D341Med (cell line): Measurements from ENCODE around the gene ERMARD.
A peak's percentile ranks its signal among the peaks of the same experiment; 100 is the strongest.
"Not testable (repeated sequence)": the region's sequence is repeated elsewhere in the genome, so short reads cannot be mapped to it uniquely, and the experiment has no call there.

Source experiments
- DNase-seq: peaks from one replicate; pipeline ENCODE4 v3.0.0; 2012; ENCODE audit warnings: low spot score

Gene ERMARD

DNA sequence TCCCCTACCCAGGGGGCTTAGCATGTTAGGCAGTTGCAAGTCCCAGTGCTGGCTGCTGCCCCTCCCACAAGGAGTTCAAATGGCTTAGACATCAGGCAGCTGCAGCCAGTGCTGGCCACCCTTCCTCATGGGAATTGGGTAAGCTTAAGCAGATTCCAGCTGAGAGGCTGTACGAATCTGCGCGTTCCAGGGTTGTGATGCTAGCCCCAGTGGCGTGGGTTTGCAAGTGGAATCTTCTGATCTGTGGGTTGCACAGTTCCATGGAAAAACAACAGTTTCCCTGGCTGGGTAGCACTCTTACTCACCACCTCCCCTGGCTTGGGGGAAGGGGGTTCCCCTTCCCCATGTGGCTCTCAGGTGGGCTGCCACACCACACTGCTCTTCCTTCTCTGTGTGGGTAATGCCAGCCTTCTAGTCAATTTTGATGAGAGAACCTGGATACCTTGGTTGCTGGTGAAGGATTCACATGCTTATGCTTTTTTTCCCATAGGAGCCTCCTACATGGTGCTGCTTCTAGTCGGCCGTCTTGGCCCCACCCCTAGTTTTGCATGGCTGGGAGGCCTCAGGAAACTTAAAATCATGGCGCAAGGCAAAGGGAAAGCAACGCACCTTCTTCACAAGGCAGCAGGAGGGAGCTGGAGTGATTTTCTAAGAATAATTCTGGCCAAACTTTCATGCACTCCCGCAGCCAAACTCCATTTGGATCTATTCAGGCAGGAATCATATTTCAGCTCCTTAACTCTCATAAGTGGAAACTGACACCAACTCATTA, 13.0 kb upstream of the ERMARD start:
- DNase-seq, result peak; percentile 72

DNA sequence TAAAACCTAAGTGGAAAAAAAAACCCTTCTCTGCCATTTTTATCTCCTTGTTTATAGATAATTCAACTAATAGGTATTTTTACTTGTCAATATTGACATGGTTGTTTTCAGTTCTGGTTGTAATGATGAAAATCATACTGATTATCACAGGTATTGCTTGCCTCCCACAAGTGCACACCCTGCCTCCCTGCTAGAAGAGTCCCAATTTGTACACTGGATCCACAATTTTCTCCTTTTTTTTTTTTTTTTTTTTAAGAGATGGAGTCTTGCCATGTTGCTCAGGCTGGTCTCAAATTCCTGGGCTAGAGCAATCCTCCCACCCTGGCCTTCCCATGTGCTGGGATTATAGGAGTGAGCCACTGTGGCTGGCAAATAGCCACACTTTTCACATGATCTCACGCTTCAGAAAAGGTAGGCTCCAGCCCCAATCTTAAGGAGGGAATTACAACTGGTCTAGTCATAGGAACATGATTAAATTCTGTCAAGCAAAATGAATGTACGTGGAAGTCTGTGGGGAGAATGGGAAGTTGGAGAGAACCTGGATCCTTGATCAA, 12.4 kb upstream of the ERMARD start:
- DNase-seq, result no peak

DNA sequence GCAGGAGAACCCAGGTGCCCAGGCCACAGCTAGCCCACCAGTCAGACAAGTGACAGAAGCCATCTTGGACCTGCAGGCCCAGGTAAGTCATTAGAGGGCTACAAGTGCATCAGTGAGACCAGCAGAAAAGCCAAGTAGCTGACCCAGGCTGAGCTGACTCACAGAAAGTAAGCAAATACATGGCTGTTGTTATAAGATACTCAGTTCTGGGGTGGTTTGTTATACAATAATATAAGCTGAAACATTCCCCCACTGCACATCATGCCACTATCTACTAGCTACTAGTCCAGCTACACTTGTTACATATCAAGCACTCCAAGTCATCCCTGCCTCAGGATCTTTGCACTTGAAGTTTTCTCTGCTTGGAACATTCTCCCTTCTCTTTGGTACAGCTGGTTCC, 10.1 kb upstream of the ERMARD start:
- DNase-seq, result no peak

DNA sequence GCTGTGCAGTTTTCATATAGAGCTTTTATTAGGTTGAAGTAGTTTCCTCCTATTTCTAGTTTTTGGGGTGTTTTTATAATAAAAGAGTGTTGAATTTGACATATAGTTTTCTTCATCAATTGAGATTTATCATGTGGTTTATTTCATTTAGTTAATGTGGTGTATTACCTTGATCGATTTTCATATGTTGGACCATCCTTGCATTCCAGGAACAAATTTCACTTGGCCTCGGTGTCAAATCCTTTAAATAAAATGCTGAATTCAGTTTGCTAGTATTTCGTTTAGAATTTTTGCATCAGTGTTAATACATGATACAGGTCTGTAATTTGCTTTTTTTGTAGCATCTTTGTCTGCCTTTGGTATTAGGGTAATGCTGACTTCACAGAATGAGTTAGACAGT, 6.0 kb upstream of the ERMARD start:
- DNase-seq, result no peak

DNA sequence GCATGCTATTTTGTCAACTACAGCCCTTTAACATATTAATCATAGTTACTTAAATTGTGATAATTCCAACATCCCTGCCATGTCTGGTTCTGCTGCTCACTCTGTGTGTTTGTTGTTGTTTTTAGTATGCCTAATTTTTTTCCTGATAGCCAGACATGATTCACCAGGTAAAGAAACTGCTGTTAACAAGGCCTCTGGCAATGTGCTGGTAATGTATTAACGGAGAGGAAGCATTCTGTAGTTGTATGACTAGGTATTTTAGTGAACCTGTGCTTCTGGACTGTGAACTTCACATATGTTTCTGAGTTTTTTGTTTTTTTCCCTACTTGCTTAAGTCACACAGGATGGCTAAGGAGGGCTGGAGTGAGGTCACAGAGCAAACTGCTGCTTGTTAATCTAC, 4.9 kb upstream of the ERMARD start:
- no peak for DNase-seq

DNA sequence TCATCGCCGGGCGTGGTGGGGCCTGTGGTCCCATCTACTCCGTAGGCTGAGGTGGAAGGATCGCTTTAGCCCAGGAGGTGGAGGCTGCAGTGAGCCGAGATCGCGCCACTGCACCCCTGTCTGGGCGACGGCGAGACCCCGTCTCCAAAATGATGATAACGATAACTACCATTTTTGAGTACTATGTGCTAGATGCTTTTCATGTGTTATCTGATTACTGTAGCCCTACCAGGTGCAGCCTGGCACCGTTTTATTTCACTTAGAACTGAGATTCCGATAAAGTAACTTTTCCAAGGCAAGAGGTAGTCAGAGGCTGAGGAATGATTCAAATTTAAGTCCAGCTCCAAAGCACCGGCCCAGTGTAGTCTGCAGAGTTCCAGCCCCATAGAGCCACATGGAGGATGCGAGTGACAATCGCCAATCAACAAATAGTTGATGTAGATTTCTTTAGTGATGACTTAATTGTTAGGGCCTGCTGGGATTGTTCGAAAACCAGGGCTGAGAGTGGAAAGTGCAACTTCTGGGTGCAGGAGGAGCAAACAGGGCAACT, 727 bp downstream of the ERMARD start:
- DNase-seq, result no peak

DNA sequence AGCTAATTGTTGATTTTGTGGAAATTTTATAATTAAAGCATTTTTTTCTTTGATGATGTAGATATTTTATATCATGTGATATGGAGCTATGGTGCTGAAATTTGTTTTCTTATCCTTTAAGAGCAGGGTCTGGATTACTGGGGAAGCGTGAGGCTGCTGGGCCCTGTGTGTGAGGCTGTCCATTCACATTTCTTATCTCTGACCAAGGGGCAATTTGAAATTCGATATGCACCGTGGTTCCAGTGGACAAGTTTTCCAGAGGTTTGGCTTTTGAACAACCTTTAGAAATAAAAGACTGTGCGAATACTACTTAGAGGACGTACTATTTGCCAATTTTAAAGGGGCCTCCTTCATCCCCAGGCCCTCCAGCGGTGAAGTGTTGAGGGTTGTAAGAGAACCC, 3.7 kb downstream of the ERMARD start:
- no peak for DNase-seq

DNA sequence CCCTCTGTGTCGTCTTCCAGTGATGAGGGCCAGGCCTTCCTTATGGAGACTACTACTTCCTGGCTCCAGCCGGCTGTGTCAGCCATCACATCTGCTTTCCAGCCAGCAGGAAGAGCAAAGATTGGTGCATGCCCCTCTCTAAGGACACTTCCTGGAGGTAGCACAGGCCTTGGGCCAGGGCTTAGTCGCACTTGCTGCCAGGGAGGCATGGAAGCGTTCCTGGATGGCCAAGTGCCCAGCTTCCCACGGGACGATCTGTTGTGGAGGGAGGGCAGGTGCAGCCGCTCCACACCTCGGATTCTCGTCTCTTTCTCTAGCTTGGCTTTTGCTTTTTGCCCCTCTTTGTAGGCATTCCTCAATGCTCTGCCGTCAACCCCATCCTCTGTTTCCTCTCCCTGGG, 11.9 kb downstream of the ERMARD start:
- no peak for DNase-seq

DNA sequence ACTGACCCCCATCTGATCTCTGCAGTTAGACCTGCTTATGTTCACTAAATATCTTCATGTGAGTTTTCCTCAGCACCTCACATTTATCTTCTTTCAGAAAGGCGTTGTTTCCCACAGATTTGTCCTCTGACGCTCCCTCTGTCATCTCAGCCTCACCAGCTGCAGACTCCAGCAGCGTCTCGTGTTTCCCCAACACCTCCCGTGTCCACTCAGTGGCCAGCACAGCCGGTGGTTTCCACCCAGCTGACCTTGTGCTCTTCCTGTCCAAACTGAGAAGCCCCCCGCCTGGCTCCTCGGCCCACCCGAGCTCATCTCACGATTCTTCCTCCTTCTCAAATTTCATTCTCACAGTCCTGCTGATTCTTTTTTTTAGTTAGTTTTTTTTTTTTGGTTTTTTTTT, 12.5 kb downstream of the ERMARD start:
- no peak for DNase-seq

DNA sequence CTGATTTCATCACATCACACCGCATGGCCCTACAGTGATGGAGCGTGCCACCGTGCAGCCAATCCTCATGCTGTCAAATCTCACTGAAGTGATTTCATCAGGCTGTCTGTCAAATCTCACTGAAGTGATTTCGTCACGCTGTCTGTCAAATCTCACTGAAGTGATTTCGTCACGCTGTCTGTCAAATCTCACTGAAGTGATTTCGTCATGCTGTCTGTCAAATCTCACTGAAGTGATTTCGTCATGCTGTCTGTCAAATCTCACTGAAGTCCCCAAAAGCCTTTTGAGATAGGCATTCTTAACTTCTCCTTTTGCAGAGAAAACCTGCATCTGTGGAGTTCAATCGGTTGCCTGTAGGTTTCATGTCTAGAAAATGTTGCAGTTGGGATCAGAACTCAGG, 14.4 kb downstream of the ERMARD start:
- DNase-seq, result not testable (repeated sequence)

DNA sequence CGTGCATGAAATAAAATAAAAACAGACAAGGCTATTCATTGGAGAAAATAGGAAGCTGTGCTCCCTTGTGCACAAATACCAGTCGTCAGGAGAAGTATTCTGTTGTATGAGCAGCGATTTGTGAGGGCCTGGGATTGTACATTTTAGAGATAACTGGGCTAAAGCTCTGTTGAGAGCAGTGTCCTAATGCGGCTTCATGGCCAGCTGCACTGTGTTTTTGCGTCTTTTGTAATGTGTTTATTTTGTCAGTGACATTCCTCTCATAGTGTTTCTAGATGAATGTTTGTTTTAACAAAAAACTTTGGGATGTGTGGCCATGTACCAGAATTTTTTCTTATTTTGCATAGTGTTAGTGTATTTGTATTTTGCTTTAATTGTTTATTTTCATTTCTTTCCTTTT, 14.8 kb downstream of the ERMARD start:
- DNase-seq, result no peak

DNA sequence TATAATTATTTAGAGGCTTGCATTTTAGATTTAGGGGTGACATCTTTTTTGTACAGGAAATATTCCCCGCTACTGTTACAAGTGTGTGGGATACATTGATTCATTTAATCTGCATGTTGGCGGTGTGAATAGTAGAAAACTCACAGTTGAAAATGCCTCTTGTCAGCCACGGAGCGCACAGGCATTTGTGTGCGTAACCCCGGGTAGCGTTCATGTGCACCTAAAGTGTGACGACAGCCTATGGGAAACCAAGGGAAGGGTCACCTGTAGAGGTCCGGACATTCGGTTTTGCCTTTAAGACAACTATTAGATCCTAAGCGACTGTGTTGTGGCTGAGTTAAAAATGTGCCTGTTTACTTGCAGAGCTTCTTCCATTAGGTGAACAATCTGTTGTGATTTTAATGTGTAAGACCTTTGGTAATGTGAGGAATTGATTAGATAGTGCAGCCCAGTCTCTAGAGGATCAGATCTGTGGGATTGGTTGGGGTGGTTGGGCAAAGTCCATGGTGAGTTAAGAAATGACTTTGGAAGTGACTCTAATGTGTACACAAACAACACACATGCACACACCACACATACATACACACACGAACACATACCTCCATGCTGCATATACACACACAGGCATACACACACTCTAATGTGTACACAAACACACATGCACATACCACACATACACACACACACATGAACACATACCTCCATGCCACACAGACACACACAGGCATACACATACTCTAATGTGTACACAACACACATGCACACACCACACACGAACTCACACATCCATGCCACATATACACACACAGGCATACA, 15.7 kb downstream of the ERMARD start:
- DNase-seq, result no peak

DNA sequence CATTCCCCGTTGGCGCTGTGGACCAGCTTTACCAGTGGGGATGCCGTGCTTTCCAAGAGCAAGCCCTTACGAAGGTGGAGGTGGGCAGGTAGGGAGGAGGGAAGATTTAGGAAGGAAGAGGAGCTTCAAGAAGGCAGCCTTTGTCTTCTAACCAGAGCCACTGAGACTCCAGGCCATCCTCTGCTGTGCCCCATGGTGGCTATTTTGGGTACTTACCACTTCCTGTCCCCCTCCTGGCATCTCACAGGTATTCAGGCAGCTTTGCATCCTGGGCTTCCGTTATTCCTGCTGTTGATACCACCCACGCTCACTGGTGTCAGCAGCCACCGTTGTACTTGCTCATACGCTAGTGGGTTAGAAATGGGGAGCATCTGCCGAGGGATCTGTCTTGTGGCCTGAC, 22.9 kb downstream of the ERMARD start:
- DNase-seq, result no peak

DNA sequence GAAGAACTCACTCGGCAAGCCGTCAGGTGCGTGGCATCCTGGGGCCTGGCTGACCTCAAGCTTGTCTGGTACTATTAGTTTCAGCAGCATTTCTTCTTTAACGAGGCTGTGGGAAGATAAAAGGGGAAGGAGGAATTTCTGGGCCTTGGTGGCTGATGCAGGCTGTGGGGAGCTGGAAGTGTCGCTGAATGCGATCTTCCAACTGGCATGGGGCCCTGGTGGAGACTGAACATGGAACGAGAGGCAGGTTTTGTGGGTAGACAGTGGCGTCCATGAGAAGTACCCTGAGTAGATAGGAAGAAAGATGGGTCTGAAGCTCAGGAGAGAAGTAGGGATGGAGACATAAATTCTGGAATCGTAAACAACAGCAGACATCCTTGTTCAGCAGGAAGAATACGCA, 23.9 kb downstream of the ERMARD start:
- no peak for DNase-seq

DNA sequence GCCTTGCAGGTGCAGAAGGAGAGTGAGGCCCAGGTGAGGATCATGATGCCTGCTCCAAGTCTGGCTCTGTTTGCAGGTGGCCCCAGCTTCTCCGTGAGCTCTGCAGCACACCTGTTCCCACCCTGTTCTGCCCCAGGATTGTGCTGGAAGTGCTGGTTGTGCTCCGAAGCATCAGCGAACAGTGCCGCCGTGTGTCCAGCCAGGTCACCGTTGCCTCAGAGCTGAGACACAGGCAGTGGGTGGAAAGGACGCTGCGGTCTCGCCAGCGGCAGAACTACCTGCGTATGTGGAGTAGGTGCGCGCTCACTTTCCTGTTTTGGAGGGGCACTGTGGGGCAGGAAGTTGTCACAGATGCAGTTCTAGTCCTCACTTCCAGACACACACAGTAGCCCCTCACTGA, 25.0 kb downstream of the ERMARD start:
- DNase-seq, result no peak

DNA sequence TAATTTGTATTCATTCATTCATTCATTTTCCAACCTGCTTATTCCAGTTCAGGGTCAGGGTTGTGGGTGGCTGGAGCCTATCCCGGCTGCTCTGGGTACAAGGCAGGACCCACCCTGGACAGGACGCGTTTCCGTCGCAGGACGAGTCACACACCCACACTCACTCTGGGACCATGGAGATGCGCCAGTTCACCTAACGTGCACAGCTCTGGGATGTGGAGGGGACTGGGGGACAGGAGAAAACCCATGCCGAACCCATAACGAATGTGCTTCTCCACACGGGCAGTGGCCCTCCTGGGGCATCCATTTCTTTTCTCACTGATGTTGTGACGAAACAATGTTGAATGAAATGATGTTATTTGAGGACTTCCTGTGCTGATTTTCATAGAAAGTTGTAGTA, 26.5 kb downstream of the ERMARD start:
- no peak for DNase-seq

DNA sequence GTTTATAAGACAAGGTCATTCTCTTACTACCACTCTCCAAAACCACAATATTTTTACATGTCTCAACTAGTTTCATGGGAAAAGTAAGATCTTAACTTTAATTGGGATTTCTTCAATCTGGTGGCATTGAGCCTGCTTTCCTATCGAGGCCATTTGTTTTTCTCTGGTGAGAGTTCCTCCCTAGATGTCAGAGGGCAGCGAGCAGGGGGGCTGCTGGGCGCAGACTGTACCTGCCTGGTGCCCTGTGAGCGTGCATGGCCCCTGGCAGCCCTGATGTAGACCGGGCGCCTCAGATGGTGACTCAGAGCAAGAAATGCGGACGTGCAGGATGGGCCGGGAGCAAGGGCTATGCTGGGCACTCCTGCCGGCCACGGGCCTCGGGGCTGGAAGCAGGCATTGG, 27.2 kb downstream of the ERMARD start:
- no peak for DNase-seq

DNA sequence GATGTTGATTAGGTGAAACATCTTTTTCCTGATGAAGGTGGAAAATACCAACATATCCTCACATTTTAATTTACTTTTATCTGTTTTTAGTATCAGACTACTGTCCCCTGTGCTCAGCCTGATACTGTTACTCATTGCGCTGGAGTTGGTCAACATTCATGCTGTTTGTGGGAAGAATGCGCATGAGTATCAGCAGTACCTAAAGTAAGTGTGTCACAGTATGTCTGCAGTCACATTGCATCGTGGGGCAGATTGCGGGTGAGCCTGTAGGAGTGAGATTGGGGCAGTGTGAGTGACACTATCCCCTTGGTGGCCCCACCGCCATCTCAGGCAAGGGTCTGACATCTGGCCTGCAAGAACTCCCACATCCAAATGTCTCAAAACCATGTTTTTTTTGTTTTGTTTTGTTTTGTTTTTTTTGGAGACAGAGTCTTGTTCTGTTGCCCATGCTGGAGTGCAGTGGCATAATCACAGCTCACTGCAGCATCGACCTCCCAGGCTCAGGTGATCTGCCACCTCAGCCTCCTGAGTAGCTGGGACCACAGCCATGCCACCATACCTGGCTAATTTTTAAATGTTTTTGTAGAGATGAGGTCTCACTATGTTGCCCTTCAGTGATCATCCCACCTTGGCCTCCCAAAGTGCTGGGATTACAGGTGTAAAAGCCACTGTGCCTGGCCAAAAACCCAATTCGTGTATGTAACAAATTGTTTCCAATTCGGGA, 27.8 kb downstream of the ERMARD start:
- no peak for DNase-seq

DNA sequence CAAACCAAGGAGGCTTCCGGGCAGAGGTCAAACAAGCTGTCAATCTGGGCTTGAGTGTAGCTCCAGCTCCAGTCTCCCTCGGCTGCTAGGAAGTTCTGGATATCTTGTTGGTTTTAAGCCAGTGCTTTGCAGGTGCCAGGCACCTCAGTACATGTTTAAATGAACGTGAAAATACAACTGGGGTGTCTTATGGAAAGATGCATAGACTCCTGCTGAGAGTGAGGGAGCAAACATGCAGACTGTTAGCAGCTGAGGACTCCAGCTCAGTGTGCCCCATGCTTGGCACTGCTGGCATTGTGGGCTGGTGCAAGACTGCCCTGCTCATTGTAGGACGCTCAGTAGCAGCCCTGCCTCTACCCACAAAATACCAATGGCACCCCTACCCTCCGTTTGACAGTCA, 28.5 kb downstream of the ERMARD start:
- DNase-seq, result no peak

DNA sequence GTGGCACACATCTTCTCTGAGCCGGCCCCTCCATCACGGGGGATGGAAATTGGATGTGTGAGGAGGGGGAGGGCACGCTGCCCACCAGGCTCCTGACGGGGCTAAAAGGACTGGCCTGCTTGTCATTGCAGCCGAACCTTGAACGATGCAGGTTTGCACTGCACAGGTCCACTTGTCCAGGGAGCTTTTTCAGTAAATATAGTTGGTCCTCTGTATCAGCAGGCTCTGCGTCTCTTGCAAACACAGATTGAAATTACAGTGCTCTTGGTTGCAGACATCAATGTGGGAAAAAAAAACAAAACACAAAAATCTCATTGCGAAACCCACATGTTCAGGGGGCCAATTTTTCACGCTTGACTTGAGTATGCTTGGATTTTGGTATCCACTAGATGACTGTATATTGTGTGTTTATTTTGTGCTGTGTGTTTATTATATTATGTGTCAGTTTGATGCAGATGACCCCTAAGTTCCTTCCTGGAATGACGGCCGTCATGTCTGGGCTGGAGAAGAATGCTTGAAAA, 29.2 kb downstream of the ERMARD start:
- no peak for DNase-seq

DNA sequence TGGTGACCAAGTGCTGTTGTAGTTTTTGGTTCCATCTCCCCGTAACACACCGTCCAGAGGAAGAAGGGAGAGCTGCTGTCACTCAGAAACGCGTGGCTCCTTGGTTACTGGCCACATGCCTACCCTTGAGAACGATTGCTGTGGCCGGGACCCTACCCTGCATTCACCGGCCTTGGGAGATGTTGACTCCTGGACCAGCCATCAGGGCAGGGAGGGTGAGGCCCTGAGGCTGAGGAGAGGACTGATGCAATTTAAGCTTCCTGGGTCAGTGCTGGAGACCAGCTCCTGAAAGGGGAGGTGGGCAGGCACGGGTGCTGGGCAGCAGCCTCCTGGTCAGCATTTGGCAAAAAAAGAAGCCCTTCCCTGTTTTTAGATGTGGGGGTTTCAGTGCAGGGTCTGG, 31.5 kb downstream of the ERMARD start:
- no peak for DNase-seq

DNA sequence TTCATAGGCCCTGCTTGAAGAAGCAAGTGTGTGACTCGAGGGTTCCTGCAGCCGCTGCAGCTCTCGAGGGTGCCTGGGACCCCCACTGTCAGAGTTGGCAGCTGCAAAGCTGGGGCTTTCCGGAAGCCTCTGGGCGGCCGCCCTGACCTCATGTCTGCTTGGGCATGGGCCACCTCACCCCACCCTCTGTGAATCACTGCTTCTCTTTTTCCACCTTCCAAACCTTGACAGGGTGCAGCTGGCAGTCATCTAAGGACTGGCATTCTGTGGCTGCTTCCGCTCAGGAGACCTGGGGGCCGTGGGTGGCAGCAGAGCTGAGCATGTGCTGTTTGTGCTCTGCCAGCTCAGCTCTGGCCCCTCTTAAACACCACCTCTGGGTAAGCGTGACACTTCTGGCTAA, 32.0 kb downstream of the ERMARD start:
- DNase-seq, result no peak
